ENCODE results near the gene ARL15. TPM values are rescaled to one million over a fixed set of nuclear protein-coding genes. Genes with fewer than 3 reads are reported as not detected.

Gene ARL15
- total and polyA plus RNA-seq, 4 donors = 5.7 to 66.2 (median 14.9) TPM

DNA sequence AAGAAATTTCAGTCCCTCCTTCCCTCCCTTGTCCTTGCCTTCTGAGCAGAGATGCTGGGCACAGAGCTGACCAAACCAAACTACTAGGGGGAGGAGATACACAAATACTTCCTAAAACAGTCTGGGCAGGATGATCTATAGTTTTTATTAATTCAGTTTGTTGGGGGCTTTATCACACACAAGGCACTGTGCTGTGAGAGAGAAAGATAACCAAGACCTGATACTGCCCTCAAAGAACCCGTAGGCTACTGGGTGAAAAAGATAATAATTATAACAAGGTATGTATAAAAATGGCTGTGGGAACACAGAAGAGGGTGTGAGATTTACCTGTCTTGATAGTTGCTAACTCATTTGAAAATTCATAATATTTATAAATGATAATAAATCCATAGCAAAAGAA, 395.3 kb downstream of the ARL15 start:
- Histone ChIP-seq H3K4me1 (ENCODE audit: control insufficient read depth in 5 of 5, insufficient read depth in 5 of 5, low read length in 5 of 5) (peaks cover 0 to 6% (median 0%) of the 10 kb centered on the region in 5 donors), H3K27me3 (ENCODE audit: control insufficient read depth in 3 of 3, insufficient read depth in 3 of 3, low read length in 2 of 3) (no peaks in the 10 kb centered on the region), H3K9me3 (ENCODE audit: control insufficient read depth in 4 of 4, insufficient read depth in 3 of 4, low read length in 3 of 4) (no peaks in the 10 kb centered on the region), H3K9ac (ENCODE audit: insufficient read depth in 1 of 2, low read length in 2 of 2) (no peak overlapping the region), H3K4me3 (no peak overlapping the region), H3K36me3 (ENCODE audit: control insufficient read depth in 4 of 4, insufficient read depth in 4 of 4, low read length in 4 of 4) (no peaks in the 10 kb centered on the region), H3K27ac (ENCODE audit: low read depth in 1 of 2, low read length in 1 of 2) (no peak overlapping the region)
- TF ChIP-seq, protein P1, sequence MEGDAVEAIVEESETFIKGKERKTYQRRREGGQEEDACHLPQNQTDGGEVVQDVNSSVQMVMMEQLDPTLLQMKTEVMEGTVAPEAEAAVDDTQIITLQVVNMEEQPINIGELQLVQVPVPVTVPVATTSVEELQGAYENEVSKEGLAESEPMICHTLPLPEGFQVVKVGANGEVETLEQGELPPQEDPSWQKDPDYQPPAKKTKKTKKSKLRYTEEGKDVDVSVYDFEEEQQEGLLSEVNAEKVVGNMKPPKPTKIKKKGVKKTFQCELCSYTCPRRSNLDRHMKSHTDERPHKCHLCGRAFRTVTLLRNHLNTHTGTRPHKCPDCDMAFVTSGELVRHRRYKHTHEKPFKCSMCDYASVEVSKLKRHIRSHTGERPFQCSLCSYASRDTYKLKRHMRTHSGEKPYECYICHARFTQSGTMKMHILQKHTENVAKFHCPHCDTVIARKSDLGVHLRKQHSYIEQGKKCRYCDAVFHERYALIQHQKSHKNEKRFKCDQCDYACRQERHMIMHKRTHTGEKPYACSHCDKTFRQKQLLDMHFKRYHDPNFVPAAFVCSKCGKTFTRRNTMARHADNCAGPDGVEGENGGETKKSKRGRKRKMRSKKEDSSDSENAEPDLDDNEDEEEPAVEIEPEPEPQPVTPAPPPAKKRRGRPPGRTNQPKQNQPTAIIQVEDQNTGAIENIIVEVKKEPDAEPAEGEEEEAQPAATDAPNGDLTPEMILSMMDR (IDR thresholded peaks at IDR 0.05; ENCODE audit: control extremely low read depth, extremely low read depth) = no peak
- ATAC-seq (ENCODE audit: insufficient read depth, low FRiP score) = no peak
- DNase-seq = no peak
- 94 to 97% methylated on average over 1 of the region's 1 CpG for WGBS, 2 donors

DNA sequence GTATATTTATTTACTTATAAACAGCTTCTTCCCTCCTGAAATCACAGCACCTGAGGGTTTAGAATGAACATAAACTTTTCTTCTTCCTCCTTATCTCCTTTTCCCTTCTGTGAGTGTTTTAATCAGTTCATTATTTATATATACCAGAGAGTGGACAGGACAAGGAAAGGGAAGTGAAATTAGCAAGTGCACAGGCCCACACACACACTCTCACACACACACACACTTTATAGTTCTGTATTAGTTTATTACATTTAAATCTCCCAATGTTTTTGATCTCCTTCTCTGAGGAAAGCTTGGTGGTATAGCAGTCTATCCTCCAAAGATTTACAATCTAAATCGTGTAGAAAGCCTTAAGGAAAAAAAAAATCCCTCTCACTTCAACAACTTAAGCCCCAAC, 396.4 kb downstream of the ARL15 start:
- Histone ChIP-seq H3K27ac (ENCODE audit: low read depth in 1 of 2, low read length in 1 of 2) (no peak overlapping the region), H3K4me1 (ENCODE audit: control insufficient read depth in 5 of 5, insufficient read depth in 5 of 5, low read length in 5 of 5) (peaks cover 0 to 6% (median 0%) of the 10 kb centered on the region in 5 donors), H3K36me3 (ENCODE audit: control insufficient read depth in 4 of 4, insufficient read depth in 4 of 4, low read length in 4 of 4) (no peaks in the 10 kb centered on the region), H3K9ac (ENCODE audit: insufficient read depth in 1 of 2, low read length in 2 of 2) (no peak overlapping the region), H3K27me3 (ENCODE audit: control insufficient read depth in 3 of 3, insufficient read depth in 3 of 3, low read length in 2 of 3) (no peaks in the 10 kb centered on the region), H3K4me3 (no peak overlapping the region), H3K9me3 (ENCODE audit: control insufficient read depth in 4 of 4, insufficient read depth in 3 of 4, low read length in 3 of 4) (no peaks in the 10 kb centered on the region)
- DNase-seq = no peak
- TF ChIP-seq, protein P1 (IDR thresholded peaks at IDR 0.05; ENCODE audit: control extremely low read depth, extremely low read depth) = no peak
- ATAC-seq (ENCODE audit: insufficient read depth, low FRiP score) = no peak
- WGBS, 2 donors = 39 to 40% methylated on average over 1 of the region's 1 CpG

DNA sequence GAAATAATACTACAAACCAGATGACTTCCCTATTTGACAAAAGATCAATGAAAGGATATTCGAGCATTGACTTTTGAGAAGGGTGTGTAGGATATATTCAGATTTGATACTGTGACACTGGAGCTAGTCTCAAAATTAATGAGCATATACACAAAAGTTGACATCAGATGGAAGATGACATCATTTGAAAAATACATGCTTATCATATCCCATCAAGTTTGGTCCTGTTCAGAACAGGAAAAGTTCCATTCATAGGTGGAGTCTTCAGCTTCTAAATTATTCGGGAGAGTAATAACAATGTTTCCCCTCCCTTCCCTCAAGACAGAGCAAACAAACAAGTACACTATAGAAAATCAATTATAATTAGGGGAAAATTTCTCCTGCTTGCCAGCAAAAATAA, 401.6 kb downstream of the ARL15 start:
- ATAC-seq (ENCODE audit: insufficient read depth, low FRiP score) = no peak
- no peak overlapping the region for H3K27ac ChIP-seq (ENCODE audit: low read depth in 1 of 2, low read length in 1 of 2)
- no peak overlapping the region for H3K9ac ChIP-seq (ENCODE audit: insufficient read depth in 1 of 2, low read length in 2 of 2)
- WGBS, 2 donors = 83 to 87% methylated on average over 2 of the region's 2 CpGs
- no peak for DNase-seq
- H3K4me3 ChIP-seq = no peak overlapping the region
- H3K9me3 ChIP-seq (ENCODE audit: control insufficient read depth in 4 of 4, insufficient read depth in 3 of 4, low read length in 3 of 4) = no peaks in the 10 kb centered on the region
- H3K4me1 ChIP-seq (ENCODE audit: control insufficient read depth in 5 of 5, insufficient read depth in 5 of 5, low read length in 5 of 5) = no peaks in the 10 kb centered on the region
- TF ChIP-seq, protein P1 (IDR thresholded peaks at IDR 0.05; ENCODE audit: control extremely low read depth, extremely low read depth) = no peak
- H3K36me3 ChIP-seq (ENCODE audit: control insufficient read depth in 4 of 4, insufficient read depth in 4 of 4, low read length in 4 of 4) = no peaks in the 10 kb centered on the region
- H3K27me3 ChIP-seq (ENCODE audit: control insufficient read depth in 3 of 3, insufficient read depth in 3 of 3, low read length in 2 of 3) = no peaks in the 10 kb centered on the region

DNA sequence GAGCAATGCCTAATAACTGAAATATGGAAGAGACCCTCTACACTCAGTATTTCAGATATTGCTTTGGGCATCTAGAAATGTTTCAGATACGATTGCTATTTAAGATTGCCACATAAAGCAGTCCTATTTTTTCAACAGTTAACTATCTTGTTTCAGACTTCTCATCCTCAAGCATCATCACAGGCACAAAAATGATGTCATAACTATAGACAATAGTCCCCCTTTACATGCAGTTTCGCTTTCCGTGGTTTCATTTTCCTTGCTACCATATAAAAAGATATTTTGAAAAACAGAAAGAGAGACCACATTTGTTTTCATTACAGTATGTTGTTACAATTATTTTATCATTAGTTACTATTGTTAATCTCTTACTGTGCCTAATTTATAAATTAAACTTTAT, 402.5 kb downstream of the ARL15 start:
- Histone ChIP-seq H3K27me3 (ENCODE audit: control insufficient read depth in 3 of 3, insufficient read depth in 3 of 3, low read length in 2 of 3) (no peaks in the 10 kb centered on the region), H3K4me3 (no peak overlapping the region)
- 97% methylated on average over 3 of the region's 3 CpGs for WGBS, 2 donors

More for the DNA sequence above, 402.5 kb downstream of the ARL15 start:
- H3K36me3 ChIP-seq (ENCODE audit: control insufficient read depth in 4 of 4, insufficient read depth in 4 of 4, low read length in 4 of 4) = no peaks in the 10 kb centered on the region
- H3K9ac ChIP-seq (ENCODE audit: insufficient read depth in 1 of 2, low read length in 2 of 2) = no peak overlapping the region
- DNase-seq (no peak), ATAC-seq (ENCODE audit: insufficient read depth, low FRiP score) (no peak)
- TF ChIP-seq, protein P1 (IDR thresholded peaks at IDR 0.05; ENCODE audit: control extremely low read depth, extremely low read depth) = no peak
- no peak overlapping the region for H3K27ac ChIP-seq (ENCODE audit: low read depth in 1 of 2, low read length in 1 of 2)
- no peaks in the 10 kb centered on the region for H3K4me1 ChIP-seq (ENCODE audit: control insufficient read depth in 5 of 5, insufficient read depth in 5 of 5, low read length in 5 of 5)
- no peaks in the 10 kb centered on the region for H3K9me3 ChIP-seq (ENCODE audit: control insufficient read depth in 4 of 4, insufficient read depth in 3 of 4, low read length in 3 of 4)

Measured in lung (tissue), 12 donors.